ENCODE data around the gene ARL14.

DNA sequence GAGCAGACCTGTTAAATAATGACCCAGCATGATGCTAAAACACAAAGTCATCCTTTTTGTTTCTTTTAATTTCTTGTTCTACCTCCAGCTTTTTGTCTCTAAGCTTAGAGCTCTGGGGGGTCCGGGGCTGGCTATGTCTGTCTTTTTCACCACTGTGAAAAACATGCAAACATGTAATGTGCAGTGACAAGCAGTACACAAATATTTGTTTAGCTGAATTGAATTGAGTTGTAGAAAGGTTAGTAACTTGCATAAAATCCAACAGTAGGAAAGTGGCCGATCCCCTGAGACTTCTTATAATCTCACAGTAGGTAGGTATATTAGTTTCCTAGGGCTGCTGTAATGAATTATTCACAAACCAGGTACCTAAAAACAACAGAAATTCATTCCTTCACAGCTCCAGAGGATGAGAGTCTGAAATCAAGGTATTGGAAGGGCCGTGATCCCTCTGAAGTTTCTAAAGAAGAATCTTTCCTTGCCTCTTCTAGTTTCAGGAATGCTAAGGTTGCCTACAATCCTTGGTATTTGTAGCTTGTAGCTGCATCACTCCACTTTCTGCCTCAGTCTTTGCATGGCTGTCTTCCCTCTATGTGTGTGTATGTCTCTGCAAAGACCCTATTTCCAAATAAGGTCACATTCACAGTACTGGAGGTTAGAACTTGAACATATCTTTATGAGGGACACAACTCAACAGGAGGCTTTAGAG, 32.7 kb downstream of the ARL14 start:
- TF ChIP-seq, protein P1, sequence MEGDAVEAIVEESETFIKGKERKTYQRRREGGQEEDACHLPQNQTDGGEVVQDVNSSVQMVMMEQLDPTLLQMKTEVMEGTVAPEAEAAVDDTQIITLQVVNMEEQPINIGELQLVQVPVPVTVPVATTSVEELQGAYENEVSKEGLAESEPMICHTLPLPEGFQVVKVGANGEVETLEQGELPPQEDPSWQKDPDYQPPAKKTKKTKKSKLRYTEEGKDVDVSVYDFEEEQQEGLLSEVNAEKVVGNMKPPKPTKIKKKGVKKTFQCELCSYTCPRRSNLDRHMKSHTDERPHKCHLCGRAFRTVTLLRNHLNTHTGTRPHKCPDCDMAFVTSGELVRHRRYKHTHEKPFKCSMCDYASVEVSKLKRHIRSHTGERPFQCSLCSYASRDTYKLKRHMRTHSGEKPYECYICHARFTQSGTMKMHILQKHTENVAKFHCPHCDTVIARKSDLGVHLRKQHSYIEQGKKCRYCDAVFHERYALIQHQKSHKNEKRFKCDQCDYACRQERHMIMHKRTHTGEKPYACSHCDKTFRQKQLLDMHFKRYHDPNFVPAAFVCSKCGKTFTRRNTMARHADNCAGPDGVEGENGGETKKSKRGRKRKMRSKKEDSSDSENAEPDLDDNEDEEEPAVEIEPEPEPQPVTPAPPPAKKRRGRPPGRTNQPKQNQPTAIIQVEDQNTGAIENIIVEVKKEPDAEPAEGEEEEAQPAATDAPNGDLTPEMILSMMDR (IDR thresholded peaks at IDR 0.05; ENCODE audit: insufficient read depth, low read length, poor library complexity, severe bottlenecking): no peak
- TF ChIP-seq EZH2phosphoT487 (conservative IDR thresholded peaks at IDR 0.05; ENCODE audit: low read length): no peak

All from SU-DHL-6 (cell line).